Retinal pigment epithelial cell (primary cell): Measurements from ENCODE around the gene BNIP2.

Source experiments
- DNase-seq: peaks from one replicate; pipeline ENCODE4 v3.0.0-alpha.2; 2010; ENCODE audit warnings: low read depth
- H3K4me3 ChIP-seq: 2 replicates; pipeline ENCODE4 v1.5.1; 2011; ENCODE audit warnings: mild to moderate bottlenecking, low read length, control low read depth, moderate library complexity
- CTCF ChIP-seq: conservative IDR thresholded peaks from 2 replicates; pipeline ENCODE4 v1.5.1; 2011; ENCODE audit warnings: low read depth, low read length, control low read depth, inconsistent platforms

Gene BNIP2

GRCh38 chr15:59687836-59688235, 1.3 kb downstream of the BNIP2 start:
- DNase-seq, result no peak
- peak overlapping the region; percentile 96 for H3K4me3 ChIP-seq
- no peak for TF ChIP-seq CTCF

- H3K4me3 ChIP-seq, result no peak overlapping the region
- no peak for TF ChIP-seq CTCF
- no peak for DNase-seq
Measured at GRCh38 chr15:59686389-59686788, 2.7 kb downstream of the BNIP2 start.

GRCh38 chr15:59685737-59686297, 3.3 kb downstream of the BNIP2 start:
- DNase-seq, result no peak
- H3K4me3 ChIP-seq, result no peak overlapping the region
- TF ChIP-seq CTCF, result no peak

GRCh38 chr15:59680870-59681269, 8.2 kb downstream of the BNIP2 start:
- no peak for DNase-seq
- H3K4me3 ChIP-seq, result no peak overlapping the region
- TF ChIP-seq CTCF, result no peak

- DNase-seq, result no peak
- H3K4me3 ChIP-seq, result no peak overlapping the region
- TF ChIP-seq CTCF, result no peak
Measured at GRCh38 chr15:59680346-59680745, 8.8 kb downstream of the BNIP2 start.

- TF ChIP-seq CTCF, result no peak
Measured at GRCh38 chr15:59678620-59679019, 10.5 kb downstream of the BNIP2 start.

GRCh38 chr15:59678172-59678571, 10.9 kb downstream of the BNIP2 start:
- H3K4me3 ChIP-seq, result no peak overlapping the region
- TF ChIP-seq CTCF, result no peak
- no peak for DNase-seq

More at GRCh38 chr15:59678620-59679019, 10.5 kb downstream of the BNIP2 start:
- H3K4me3 ChIP-seq, result no peak overlapping the region
- no peak for DNase-seq
